ENCODE results near the gene PRRC2C. TPM values are rescaled to one million over a fixed set of nuclear protein-coding genes. Genes with fewer than 3 reads are reported as not detected.
A peak's percentile ranks its signal among the peaks of the same experiment; 100 is the strongest.

The PRRC2C gene
- total RNA-seq, 1 experiment from 2014 or later: 267 TPM

GRCh38 chr1:171470726-171471125 lies 14.6 kb upstream of the PRRC2C start:
- no peak overlapping the region for H3K56ac ChIP-seq (ENCODE audit: insufficient read length, low read depth, low read length)
- H4K8ac ChIP-seq (replicated peaks; ENCODE audit: insufficient read length, low read depth, low read length): no peak overlapping the region
- H3K4me3 Mint-ChIP-seq: no peak overlapping the region
- no peaks in the 10 kb centered on the region for H3K23me2 ChIP-seq (ENCODE audit: insufficient read length, low read depth, low read length, poor library complexity, severe bottlenecking)
- H3K9ac ChIP-seq (ENCODE audit: extremely low read depth, insufficient read length, low read length): no peak overlapping the region
- H2BK12ac ChIP-seq (ENCODE audit: insufficient read length, low read depth, low read length): no peak overlapping the region
- H2BK5ac ChIP-seq (ENCODE audit: insufficient read length, low read length): no peak overlapping the region
- no peaks in the 10 kb centered on the region for H4K20me1 ChIP-seq (ENCODE audit: control insufficient read depth, insufficient read depth, insufficient read length)
- H3K27me3 ChIP-seq (ENCODE audit: insufficient read depth, low read length): no peaks in the 10 kb centered on the region
- H2BK20ac ChIP-seq (ENCODE audit: low read depth, low read length, poor library complexity, severe bottlenecking): no peak overlapping the region
- H4K5ac ChIP-seq (ENCODE audit: insufficient read length, low read depth, low read length): no peak overlapping the region
- no peak overlapping the region for H3K14ac ChIP-seq (ENCODE audit: insufficient read depth, low read length)
- H3K4me2 ChIP-seq (ENCODE audit: insufficient read depth, insufficient read length, low read length): no peak overlapping the region
- no peak overlapping the region for H2BK120ac ChIP-seq (ENCODE audit: low read depth, low read length, poor library complexity, severe bottlenecking)
- H2BK15ac ChIP-seq (ENCODE audit: low read depth, low read length): no peak overlapping the region
- WGBS (ENCODE audit: extremely low coverage, insufficient read length, low lambda C conversion rate): no CpG with 5 or more reads among the region's 1 CpG
- no peaks in the 10 kb centered on the region for H3K79me2 ChIP-seq (ENCODE audit: insufficient read depth, low read length)
- no peak overlapping the region for H3T11ph ChIP-seq (ENCODE audit: low read length)
- no peaks in the 10 kb centered on the region for H3K4me1 ChIP-seq (ENCODE audit: insufficient read depth, low read length)
- no peak overlapping the region for H3K23ac ChIP-seq (ENCODE audit: insufficient read length, low read depth, low read length)
- no peak overlapping the region for H2AFZ ChIP-seq (ENCODE audit: low read length)
- no peak overlapping the region for H4K91ac ChIP-seq (ENCODE audit: insufficient read length, low read depth, low read length)
- no peak overlapping the region for H2AK5ac ChIP-seq (ENCODE audit: insufficient read length, low read length)
- H3K36me3 Mint-ChIP-seq (ENCODE audit: insufficient read depth in 1 of 3, low read depth in 3 of 3): no peaks in the 10 kb centered on the region
- no peak overlapping the region for H3K4ac ChIP-seq (ENCODE audit: low read depth, low read length)
- H3K27ac Mint-ChIP-seq: peak overlapping the region in 1 of 3 experiments; percentile 43; a peak in 1 of 7 replicates
- peaks cover 0 to 2% of the 10 kb centered on the region in 2 experiments; a peak in 1 of 5 replicates for H3K9me3 Mint-ChIP-seq
- DNase-seq: no peak
- H3K9me3 ChIP-seq (ENCODE audit: control insufficient read depth, low read depth, low read length): no peaks in the 10 kb centered on the region
- H3K18ac ChIP-seq (ENCODE audit: insufficient read length, low read depth, low read length): no peak overlapping the region
- H3K27ac ChIP-seq (ENCODE audit: insufficient read length, low read depth, low read length): no peak overlapping the region
- no peak for TF ChIP-seq CTCF (conservative IDR thresholded peaks at IDR 0.05)
- H3K4me1 Mint-ChIP-seq: no peaks in the 10 kb centered on the region
- no peaks in the 10 kb centered on the region for H3K79me1 ChIP-seq (ENCODE audit: insufficient read depth, low read depth, low read length, poor library complexity, severe bottlenecking)
- no peaks in the 10 kb centered on the region for H3K27me3 Mint-ChIP-seq (ENCODE audit: low read depth)
